K562 (cell line): ENCODE data around the gene ZNF24. TPM values are rescaled to one million over a fixed set of nuclear protein-coding genes. Genes with fewer than 3 reads are reported as not detected.

Experiments
- CEBPG ChIP-seq, 3 experiments: fragments of 200-800 bp in 1 of 3; sonication (Bioruptor generic) in 1 of 3; sonication (generic) in 1 of 3; formaldehyde crosslinking in 1 of 3; IDR thresholded peaks in 2 of 3; conservative IDR thresholded peaks in 1 of 3; 2 replicates each; pipeline versions ENCODE4 v1.6.1 to v1.8.0; 2016 to 2022; ENCODE audit warnings: missing compliant biosample characterization in 2 of 3, missing genetic modification characterization in 2 of 3, mild to moderate bottlenecking in 1 of 3, missing genetic modification reagents in 1 of 3
- CREB1 ChIP-seq, 2 experiments: sonication (generic) in 1 of 2; formaldehyde crosslinking in 1 of 2; IDR thresholded peaks; 2 replicates each; pipeline versions ENCODE4 v1.6.1 to v1.8.0; 2012 to 2022; ENCODE audit warnings: inconsistent platforms in 1 of 2, mild to moderate bottlenecking in 1 of 2, missing genetic modification reagents in 1 of 2, moderate library complexity in 1 of 2
- E2F3 ChIP-seq: fragments of 250-450 bp; sonication (Bioruptor Pico); IDR thresholded peaks from 2 replicates; pipeline ENCODE4 v1.4.0; 2020; ENCODE audit warnings: mild to moderate bottlenecking
- MEF2D ChIP-seq: conservative IDR thresholded peaks from 2 replicates; pipeline ENCODE4 v1.6.1; 2016; ENCODE audit warnings: low read depth, missing genetic modification characterization, missing compliant biosample characterization
- NFATC3 ChIP-seq: fragments of 450-650 bp; IDR thresholded peaks from 2 replicates; pipeline ENCODE4 v1.6.1; 2017; ENCODE audit warnings: mild to moderate bottlenecking
- NFRKB ChIP-seq: fragments of 450-650 bp; IDR thresholded peaks from 2 replicates; pipeline ENCODE4 v1.6.1; 2016; ENCODE audit warnings: low read depth
- NR2C1 ChIP-seq, 2 experiments: fragments of 450-650 bp; IDR thresholded peaks; 2 replicates each; pipeline ENCODE4 v1.6.1; 2017; ENCODE audit warnings: mild to moderate bottlenecking in 2 of 2, antibody characterized with exemption in 1 of 2, inconsistent platforms in 1 of 2, missing compliant biosample characterization in 1 of 2, missing genetic modification characterization in 1 of 2
- POLR2A ChIP-seq: fragments of 450-650 bp; conservative IDR thresholded peaks from 2 replicates; pipeline ENCODE4 v1.6.1; 2016
- POLR2G ChIP-seq: fragments of 200-400 bp; formaldehyde crosslinking; IDR thresholded peaks from 2 replicates; pipeline ENCODE4 v1.6.1; 2017; ENCODE audit warnings: low read depth, mild to moderate bottlenecking, antibody characterized with exemption, low read length, moderate library complexity
- SOX6 ChIP-seq: fragments of 450-650 bp; IDR thresholded peaks from 2 replicates; pipeline ENCODE4 v1.6.1; 2014; ENCODE audit warnings: mild to moderate bottlenecking
- STAT5A ChIP-seq: IDR thresholded peaks from 2 replicates; pipeline ENCODE4 v1.6.1; 2012; ENCODE audit warnings: low read length, inconsistent platforms, borderline replicate concordance
- U2AF2 ChIP-seq: fragments of 200-400 bp; formaldehyde crosslinking; optimal IDR thresholded peaks from 2 replicates; pipeline ENCODE3; 2017; ENCODE audit warnings: low read depth, mild to moderate bottlenecking, low read length
- XRCC5 ChIP-seq: fragments of 200-400 bp; formaldehyde crosslinking; IDR thresholded peaks from 2 replicates; pipeline ENCODE4 v1.6.1; 2017; ENCODE audit warnings: low read depth, mild to moderate bottlenecking, low read length
- YY1 ChIP-seq, 3 experiments: IDR thresholded peaks; 2 replicates each; pipeline ENCODE4 v1.6.1; 2011; ENCODE audit warnings: low read length in 2 of 3, mild to moderate bottlenecking in 2 of 3, moderate library complexity in 2 of 3, borderline replicate concordance in 1 of 3, control low read depth in 1 of 3, low read depth in 1 of 3; ENCODE audit not compliant: insufficient read depth in 3 of 3, insufficient replicate concordance in 2 of 3, control insufficient read depth in 1 of 3, insufficient read length in 1 of 3; ENCODE audit errors: extremely low read depth in 1 of 3
- ZNF239 ChIP-seq: fragments of 250-450 bp; sonication (Bioruptor Pico); IDR thresholded peaks from 2 replicates; pipeline ENCODE4 v1.4.0; 2020; ENCODE audit warnings: mild to moderate bottlenecking
- ZNF778 ChIP-seq: fragments of 450-650 bp; formaldehyde crosslinking; IDR thresholded peaks from 2 replicates; pipeline ENCODE4 v1.4.0; 2020; ENCODE audit warnings: mild to moderate bottlenecking, moderate library complexity
- polyA plus RNA-seq, 8 experiments: library from polyadenylated mRNA; depleted of rRNA in 4 of 8; stranded (reverse) in 5 of 8; unstranded in 3 of 8; fragments of >200 nt; fragmentation: Nextera tagmentation in 2 of 8; fragmentation: Illumina TruSeq in 1 of 8; extraction: Ambion mirVana in 2 of 8; extraction: Trizol in 1 of 8; gene quantifications; 2 replicates each; pipeline versions ENCODE4 v1.2.1 to v1.2.3, GENCODE V29; 2011 to 2014; ENCODE audit warnings: inconsistent platforms in 1 of 8, missing spikeins in 1 of 8
- total RNA-seq, 7 experiments: library from RNA; depleted of rRNA in 6 of 7; stranded (reverse); fragments of >200 nt in 6 of 7; fragmentation: Illumina TruSeq in 2 of 7; extraction: Trizol in 2 of 7; gene quantifications; 2 replicates each; pipeline versions ENCODE4 v1.2.1 to v1.2.3, GENCODE V29; 2011 to 2021; ENCODE audit warnings: low replicate concordance in 1 of 7
- TF ChIP-seq, protein P1 (sequence below): sonication (generic); formaldehyde crosslinking; IDR thresholded peaks from 2 replicates; pipeline ENCODE4 v1.8.0; 2022; ENCODE audit warnings: missing genetic modification reagents, mild to moderate bottlenecking, borderline replicate concordance
- TF ChIP-seq, protein P2 (sequence below): fragments of 450-650 bp; IDR thresholded peaks from 2 replicates; pipeline ENCODE4 v1.6.1; 2017; ENCODE audit warnings: antibody characterized with exemption
- TF ChIP-seq, protein P3 (sequence below): fragments of 250-450 bp; sonication (Bioruptor Pico); IDR thresholded peaks from 2 replicates; pipeline ENCODE4 v1.5.0; 2020; ENCODE audit warnings: mild to moderate bottlenecking
- TF ChIP-seq, protein P4 (sequence below): fragments of 250-450 bp; sonication (Bioruptor Pico); IDR thresholded peaks from 2 replicates; pipeline ENCODE4 v1.5.0; 2021

The ZNF24 gene
- total and polyA plus RNA-seq, 9 of the 15 experiments (the other 6 are each of a cell fraction or from before 2014, with no cell fraction given), result 35.7 to 72.8 (median 54.1) TPM

DNA sequence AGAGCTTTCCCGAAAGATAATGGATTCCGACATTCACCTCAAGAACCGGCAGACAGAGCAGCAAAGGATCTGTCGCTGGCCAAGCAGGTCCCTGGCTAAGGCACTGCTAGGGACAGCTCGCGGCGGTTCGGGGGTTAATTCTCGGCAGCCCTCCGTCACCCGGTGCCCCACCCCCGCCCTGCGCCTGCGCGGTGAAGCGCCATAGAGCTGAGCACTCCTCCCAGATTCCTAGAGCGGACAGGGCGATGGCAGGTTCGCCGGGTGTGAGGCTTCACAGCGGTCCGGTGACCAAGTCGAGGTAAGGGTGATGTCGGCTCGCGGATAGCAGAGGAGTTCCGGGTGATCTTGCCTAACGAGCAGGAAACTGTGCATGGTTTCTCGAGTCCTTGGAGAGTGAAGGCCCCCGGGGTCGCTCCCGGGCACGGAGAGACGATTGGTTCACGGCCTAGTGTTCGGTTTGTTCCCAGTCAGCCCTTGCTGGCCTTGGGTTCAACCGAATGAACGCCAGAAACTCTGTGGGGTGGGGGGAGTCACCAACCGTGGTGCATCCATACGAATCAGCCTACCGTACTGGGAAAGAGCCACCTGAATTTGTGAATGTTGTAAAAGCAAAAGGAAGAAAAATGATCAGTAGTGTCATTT lies 54.0 kb downstream of the ZNF24 start, which contains the start of gene ZSCAN30 (continued):
- TF ChIP-seq POLR2G (peak; percentile 94), U2AF2 (no peak), CREB1 (IDR thresholded peaks at IDR 0.05) (peak; percentile 67; the same call in 1 of the 2 replicates), CREB1 (CRISPR knock-in tag; IDR thresholded peaks at IDR 0.05) (peak; percentile 79), MEF2D (tag) (0 out of 2 replicates have a peak, but pooled peaks have one; percentile 48), STAT5A (peak; percentile 63; the same call in 1 of the 2 replicates), ZNF239 (CRISPR knock-in tag) (no peak), YY1 (IDR thresholded peaks at IDR 0.05; ENCODE audit: borderline replicate concordance in 1 of 3, control insufficient read depth in 1 of 3, extremely low read depth in 1 of 3, insufficient read depth in 3 of 3, insufficient read length in 1 of 3, insufficient replicate concordance in 2 of 3, low read depth in 1 of 3, low read length in 2 of 3) (peak in 2 of 3 experiments; percentile 81 to 85), NR2C1 (IDR thresholded peaks at IDR 0.05) (peak; percentile 80), NR2C1 (tag; IDR thresholded peaks at IDR 0.05) (peak; percentile 81), NFATC3 (peak; percentile 30; the same call in 1 of the 2 replicates), POLR2A (peak; percentile 95), XRCC5 (peak; percentile 94; the same call in 1 of the 2 replicates), SOX6 (peak; percentile 80; the same call in 1 of the 2 replicates), CEBPG (CRISPR knock-in tag; IDR thresholded peaks at IDR 0.05) (peak; percentile 52; the same call in 1 of the 2 replicates), CEBPG (tag; conservative IDR thresholded peaks at IDR 0.05 in 1 of 2, IDR thresholded peaks at IDR 0.05 in 1 of 2) (no peak), ZNF778 (no peak), NFRKB (peak; percentile 84), E2F3 (CRISPR knock-in tag) (no peak)
- TF ChIP-seq, protein P1, sequence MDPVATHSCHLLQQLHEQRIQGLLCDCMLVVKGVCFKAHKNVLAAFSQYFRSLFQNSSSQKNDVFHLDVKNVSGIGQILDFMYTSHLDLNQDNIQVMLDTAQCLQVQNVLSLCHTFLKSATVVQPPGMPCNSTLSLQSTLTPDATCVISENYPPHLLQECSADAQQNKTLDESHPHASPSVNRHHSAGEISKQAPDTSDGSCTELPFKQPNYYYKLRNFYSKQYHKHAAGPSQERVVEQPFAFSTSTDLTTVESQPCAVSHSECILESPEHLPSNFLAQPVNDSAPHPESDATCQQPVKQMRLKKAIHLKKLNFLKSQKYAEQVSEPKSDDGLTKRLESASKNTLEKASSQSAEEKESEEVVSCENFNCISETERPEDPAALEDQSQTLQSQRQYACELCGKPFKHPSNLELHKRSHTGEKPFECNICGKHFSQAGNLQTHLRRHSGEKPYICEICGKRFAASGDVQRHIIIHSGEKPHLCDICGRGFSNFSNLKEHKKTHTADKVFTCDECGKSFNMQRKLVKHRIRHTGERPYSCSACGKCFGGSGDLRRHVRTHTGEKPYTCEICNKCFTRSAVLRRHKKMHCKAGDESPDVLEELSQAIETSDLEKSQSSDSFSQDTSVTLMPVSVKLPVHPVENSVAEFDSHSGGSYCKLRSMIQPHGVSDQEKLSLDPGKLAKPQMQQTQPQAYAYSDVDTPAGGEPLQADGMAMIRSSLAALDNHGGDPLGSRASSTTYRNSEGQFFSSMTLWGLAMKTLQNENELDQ (CRISPR knock-in tag), result peak; percentile 97
- TF ChIP-seq, protein P2, sequence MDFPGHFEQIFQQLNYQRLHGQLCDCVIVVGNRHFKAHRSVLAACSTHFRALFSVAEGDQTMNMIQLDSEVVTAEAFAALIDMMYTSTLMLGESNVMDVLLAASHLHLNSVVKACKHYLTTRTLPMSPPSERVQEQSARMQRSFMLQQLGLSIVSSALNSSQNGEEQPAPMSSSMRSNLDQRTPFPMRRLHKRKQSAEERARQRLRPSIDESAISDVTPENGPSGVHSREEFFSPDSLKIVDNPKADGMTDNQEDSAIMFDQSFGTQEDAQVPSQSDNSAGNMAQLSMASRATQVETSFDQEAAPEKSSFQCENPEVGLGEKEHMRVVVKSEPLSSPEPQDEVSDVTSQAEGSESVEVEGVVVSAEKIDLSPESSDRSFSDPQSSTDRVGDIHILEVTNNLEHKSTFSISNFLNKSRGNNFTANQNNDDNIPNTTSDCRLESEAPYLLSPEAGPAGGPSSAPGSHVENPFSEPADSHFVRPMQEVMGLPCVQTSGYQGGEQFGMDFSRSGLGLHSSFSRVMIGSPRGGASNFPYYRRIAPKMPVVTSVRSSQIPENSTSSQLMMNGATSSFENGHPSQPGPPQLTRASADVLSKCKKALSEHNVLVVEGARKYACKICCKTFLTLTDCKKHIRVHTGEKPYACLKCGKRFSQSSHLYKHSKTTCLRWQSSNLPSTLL, result peak; percentile 100
- TF ChIP-seq, protein P3, sequence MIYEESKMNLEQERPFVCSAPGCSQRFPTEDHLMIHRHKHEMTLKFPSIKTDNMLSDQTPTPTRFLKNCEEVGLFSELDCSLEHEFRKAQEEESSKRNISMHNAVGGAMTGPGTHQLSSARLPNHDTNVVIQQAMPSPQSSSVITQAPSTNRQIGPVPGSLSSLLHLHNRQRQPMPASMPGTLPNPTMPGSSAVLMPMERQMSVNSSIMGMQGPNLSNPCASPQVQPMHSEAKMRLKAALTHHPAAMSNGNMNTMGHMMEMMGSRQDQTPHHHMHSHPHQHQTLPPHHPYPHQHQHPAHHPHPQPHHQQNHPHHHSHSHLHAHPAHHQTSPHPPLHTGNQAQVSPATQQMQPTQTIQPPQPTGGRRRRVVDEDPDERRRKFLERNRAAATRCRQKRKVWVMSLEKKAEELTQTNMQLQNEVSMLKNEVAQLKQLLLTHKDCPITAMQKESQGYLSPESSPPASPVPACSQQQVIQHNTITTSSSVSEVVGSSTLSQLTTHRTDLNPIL (CRISPR knock-in tag), result no peak
- TF ChIP-seq, protein P4, sequence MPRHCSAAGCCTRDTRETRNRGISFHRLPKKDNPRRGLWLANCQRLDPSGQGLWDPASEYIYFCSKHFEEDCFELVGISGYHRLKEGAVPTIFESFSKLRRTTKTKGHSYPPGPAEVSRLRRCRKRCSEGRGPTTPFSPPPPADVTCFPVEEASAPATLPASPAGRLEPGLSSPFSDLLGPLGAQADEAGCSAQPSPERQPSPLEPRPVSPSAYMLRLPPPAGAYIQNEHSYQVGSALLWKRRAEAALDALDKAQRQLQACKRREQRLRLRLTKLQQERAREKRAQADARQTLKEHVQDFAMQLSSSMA (CRISPR knock-in tag), result no peak
